Mucosa of rectum (tissue), 2 donors: ENCODE results near the gene LRMDA.

Experiments
- H3K27ac ChIP-seq, 2 donors: one replicate each; pipeline ENCODE4 v1.7.0; 2013; ENCODE audit warnings: inconsistent platforms in 2 of 2, low read depth in 2 of 2, low read length in 2 of 2
- H3K27me3 ChIP-seq, 2 donors: one replicate each; pipeline ENCODE4 v1.7.0; 2013; ENCODE audit warnings: low read length in 2 of 2; ENCODE audit not compliant: control insufficient read depth in 2 of 2, insufficient read depth in 2 of 2
- H3K36me3 ChIP-seq, 2 donors: one replicate each; pipeline ENCODE4 v1.7.0; 2013; ENCODE audit warnings: low read length in 2 of 2; ENCODE audit not compliant: control insufficient read depth in 2 of 2, insufficient read depth in 2 of 2
- H3K4me1 ChIP-seq, 2 donors: one replicate each; pipeline ENCODE4 v1.7.0; 2013; ENCODE audit warnings: low read length in 2 of 2, mild to moderate bottlenecking in 1 of 2; ENCODE audit not compliant: control insufficient read depth in 2 of 2, insufficient read depth in 2 of 2
- H3K4me3 ChIP-seq, 2 donors: one replicate each; pipeline ENCODE4 v1.7.0; 2013; ENCODE audit warnings: low read length in 2 of 2
- H3K9ac ChIP-seq, 2 donors: one replicate each; pipeline ENCODE4 v1.7.0; 2013; ENCODE audit warnings: low read length in 2 of 2, low read depth in 1 of 2, mild to moderate bottlenecking in 1 of 2
- H3K9me3 ChIP-seq, 2 donors: one replicate each; pipeline ENCODE4 v1.7.0; 2013; ENCODE audit warnings: low read length in 2 of 2; ENCODE audit not compliant: control insufficient read depth in 2 of 2
- donor health status: healthy.
- donor health status: Normal muscosa, but diverticular disease.

The LRMDA gene

DNA sequence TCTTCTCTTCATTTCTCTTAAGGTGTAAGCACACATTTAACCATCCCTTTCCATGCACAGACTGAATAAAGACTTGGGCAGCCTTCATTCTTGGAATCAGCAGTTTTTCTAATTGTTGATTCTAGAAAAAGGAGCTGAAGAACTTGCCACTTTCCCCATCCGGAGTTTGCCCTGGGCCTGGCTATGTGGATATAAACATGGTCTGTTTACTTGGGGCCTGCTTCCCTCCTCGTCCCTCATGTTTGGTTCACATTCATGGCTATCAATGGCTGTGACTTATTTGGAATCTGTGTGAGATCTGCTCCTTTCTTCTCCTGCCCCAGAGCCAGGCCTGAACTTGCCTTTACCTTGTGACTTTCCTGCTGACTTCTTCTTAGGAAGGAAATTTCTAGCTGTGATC is 199.3 kb downstream of the LRMDA start:
- H3K36me3 ChIP-seq, result no peaks in the 10 kb centered on the region
- no peak overlapping the region for H3K27ac ChIP-seq
- no peak overlapping the region for H3K9ac ChIP-seq
- H3K4me1 ChIP-seq, result no peaks in the 10 kb centered on the region
- H3K4me3 ChIP-seq, result no peak overlapping the region
- H3K27me3 ChIP-seq, result no peaks in the 10 kb centered on the region
- H3K9me3 ChIP-seq, result no peaks in the 10 kb centered on the region

DNA sequence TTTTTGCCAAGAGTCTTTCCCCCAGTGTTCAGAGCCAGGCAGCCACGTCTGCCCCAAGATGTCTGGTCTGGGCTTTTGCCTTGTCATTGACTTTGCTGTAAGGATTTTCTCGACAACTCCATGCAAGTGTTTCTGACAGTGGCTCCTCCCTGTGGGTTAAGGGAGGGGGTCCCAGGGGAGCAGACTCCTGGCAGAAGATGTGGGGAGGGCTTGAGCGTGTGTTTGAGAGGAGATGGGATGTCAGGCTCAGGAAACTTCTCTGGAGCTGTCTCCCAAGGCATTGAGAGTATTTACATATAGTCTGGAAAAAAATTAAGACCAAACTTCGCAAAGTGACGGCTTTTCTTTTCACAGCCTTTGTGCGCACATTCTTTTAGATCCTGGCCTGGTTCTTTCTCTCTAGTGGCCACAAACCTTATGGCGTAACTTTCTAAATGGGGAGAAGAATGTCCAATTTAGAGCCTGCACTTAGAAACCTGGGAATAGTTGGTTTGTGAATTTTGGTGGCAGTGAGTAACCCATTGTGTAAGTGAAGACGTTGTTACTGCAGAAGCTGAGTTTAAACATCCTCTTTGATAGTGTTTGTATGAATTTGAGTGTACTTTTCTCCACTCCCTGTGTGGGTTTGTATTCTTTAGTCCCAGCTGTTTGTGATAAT is 201.5 kb downstream of the LRMDA start:
- Histone ChIP-seq H3K9ac (no peak overlapping the region), H3K27ac (no peak overlapping the region)

DNA sequence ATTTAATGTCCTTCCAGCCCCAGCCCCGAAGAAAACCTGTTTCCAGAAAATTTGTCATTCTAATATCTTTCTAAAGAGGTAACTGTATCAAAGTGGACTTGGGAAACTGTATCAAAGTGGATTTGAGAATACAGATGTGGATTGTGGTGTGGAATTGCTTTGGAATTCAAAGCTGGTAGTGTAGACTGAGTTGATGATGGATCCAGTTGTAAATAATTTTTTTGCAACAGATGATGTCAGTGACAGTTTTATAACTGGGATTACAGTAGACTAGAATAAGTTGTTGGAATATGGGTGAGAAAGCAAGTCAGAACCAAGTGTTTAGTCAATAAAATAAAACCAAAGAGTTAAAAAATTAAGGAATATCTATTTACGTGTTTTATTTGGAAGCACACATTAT is 202.1 kb downstream of the LRMDA start:
- H3K4me1 ChIP-seq, result no peaks in the 10 kb centered on the region
- H3K9ac ChIP-seq, result no peak overlapping the region
- H3K27me3 ChIP-seq, result no peaks in the 10 kb centered on the region
- H3K36me3 ChIP-seq, result no peaks in the 10 kb centered on the region
- no peak overlapping the region for H3K4me3 ChIP-seq
- no peaks in the 10 kb centered on the region for H3K9me3 ChIP-seq
- H3K27ac ChIP-seq, result no peak overlapping the region

More for the DNA sequence above, 201.5 kb downstream of the LRMDA start:
- Histone ChIP-seq H3K4me1 (no peaks in the 10 kb centered on the region), H3K36me3 (no peaks in the 10 kb centered on the region), H3K4me3 (no peak overlapping the region), H3K9me3 (no peaks in the 10 kb centered on the region), H3K27me3 (no peaks in the 10 kb centered on the region)

DNA sequence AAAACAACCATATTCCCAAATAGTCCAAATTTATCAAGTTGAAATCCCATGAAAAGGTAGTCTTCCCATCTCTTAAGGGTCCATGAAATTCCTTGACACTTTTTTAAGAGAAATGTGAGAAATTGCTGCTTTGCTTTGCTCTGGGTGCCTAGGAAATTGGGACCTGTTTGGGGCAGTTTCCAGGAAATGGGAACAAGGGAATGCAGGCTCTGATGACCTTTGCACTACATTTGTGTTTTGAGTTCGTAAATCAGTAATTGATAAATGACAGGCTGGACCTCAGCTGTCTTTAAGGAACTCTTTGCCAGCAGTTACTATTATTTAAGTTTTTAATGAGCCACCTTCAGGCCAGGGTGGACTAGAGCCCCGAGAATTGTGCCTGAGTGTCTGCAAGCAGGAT is 203.5 kb downstream of the LRMDA start:
- H3K27ac ChIP-seq, result no peak overlapping the region
- H3K36me3 ChIP-seq, result no peaks in the 10 kb centered on the region
- H3K9me3 ChIP-seq, result no peaks in the 10 kb centered on the region
- no peak overlapping the region for H3K4me3 ChIP-seq
- no peak overlapping the region for H3K9ac ChIP-seq
- H3K27me3 ChIP-seq, result peaks cover 0 to 2% of the 10 kb centered on the region in 2 donors
- no peaks in the 10 kb centered on the region for H3K4me1 ChIP-seq

DNA sequence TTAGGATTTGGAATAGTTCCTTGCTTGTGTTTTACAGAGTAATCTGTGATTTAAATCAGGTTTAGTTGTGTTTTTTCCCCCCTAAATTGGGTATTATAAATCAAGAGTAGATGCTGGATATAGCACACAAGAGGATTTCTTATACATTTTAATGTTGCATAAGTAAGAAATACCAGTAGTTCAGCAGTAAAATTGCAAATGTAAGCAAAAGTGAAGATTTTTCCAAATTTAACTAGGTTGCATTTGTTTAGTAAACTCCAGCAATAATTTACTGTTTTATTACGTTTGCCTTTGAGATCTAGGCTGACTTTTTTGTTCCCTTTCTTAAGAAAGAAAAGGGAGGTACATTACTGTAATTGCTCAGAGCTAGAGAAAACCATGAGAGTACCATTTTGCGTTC is 207.3 kb downstream of the LRMDA start:
- Histone ChIP-seq H3K27me3 (peaks cover 0 to 2% of the 10 kb centered on the region in 2 donors), H3K9ac (no peak overlapping the region), H3K36me3 (no peaks in the 10 kb centered on the region), H3K4me3 (no peak overlapping the region), H3K4me1 (peaks cover 0 to 9% of the 10 kb centered on the region in 2 donors), H3K27ac (no peak overlapping the region), H3K9me3 (no peaks in the 10 kb centered on the region)

DNA sequence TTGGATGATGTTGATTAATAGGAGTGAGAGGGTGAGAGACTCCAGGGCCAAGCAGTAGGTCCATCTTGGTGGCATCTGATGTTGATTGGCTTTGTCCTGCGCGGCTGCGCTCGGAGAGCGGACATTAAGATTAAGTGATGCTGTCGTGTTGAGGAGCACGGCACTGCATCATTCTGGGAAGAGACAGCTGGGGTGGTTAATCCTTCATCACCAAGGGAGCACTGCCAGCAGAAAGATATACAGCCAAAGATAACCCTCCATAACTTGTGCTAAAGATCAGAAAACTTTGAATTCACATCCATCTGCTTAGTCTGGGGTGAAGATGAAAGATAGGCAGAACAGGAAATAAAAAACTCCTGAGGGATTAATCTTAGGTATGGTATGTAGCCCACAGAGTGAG is 208.3 kb downstream of the LRMDA start:
- Histone ChIP-seq H3K4me1 (peaks cover 0 to 9% of the 10 kb centered on the region in 2 donors), H3K9me3 (no peaks in the 10 kb centered on the region), H3K27me3 (peaks cover 0 to 2% of the 10 kb centered on the region in 2 donors), H3K9ac (no peak overlapping the region), H3K27ac (no peak overlapping the region), H3K36me3 (no peaks in the 10 kb centered on the region), H3K4me3 (no peak overlapping the region)

DNA sequence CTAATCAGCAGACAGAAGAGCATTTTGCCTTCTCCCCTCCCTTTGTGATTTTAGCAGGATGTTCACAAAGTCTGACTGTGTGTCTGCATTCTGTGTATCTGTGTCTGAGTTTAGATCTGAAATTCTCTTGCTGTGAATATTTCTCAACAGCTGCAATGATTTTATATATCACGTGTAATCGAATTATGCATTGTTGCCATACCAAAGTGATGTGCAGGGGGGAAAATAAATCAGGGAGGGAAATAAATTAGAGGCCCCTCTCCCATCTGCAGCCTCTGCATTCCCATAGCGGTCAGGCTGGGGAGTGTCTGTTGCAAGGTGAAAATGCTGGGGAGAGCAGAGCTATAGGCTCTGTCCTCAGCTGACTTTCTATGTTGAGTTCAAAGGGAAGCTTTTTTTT is 209.0 kb downstream of the LRMDA start:
- Histone ChIP-seq H3K9me3 (no peaks in the 10 kb centered on the region), H3K27ac (peak overlapping the region in 1 of 2 donors; percentile 38), H3K9ac (no peak overlapping the region), H3K4me3 (no peak overlapping the region), H3K36me3 (no peaks in the 10 kb centered on the region), H3K27me3 (peaks cover 0 to 2% of the 10 kb centered on the region in 2 donors), H3K4me1 (peaks cover 0 to 9% of the 10 kb centered on the region in 2 donors)

DNA sequence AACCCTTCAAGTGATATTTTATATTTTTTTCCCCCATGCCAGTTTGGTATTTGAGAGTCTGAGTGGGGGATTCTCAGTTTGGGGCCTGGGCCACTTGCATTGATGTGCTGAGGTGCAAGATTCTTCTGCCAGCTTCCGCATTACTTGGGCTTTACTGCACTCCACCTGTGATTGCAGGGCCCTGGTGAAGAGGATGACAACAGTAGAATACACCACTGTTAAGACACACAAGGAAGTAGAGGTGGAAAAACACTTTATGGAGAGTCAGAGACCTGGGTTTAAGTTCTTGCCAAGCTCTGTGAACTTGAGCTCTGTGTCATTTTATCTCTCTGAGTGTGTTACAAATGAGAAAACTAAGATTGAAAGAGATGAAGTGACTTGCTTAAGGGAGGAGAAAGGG is 209.4 kb downstream of the LRMDA start:
- Histone ChIP-seq H3K36me3 (no peaks in the 10 kb centered on the region), H3K9me3 (no peaks in the 10 kb centered on the region), H3K27ac (peak overlapping the region; percentile 71 to 85), H3K27me3 (peaks cover 0 to 2% of the 10 kb centered on the region in 2 donors), H3K4me1 (peaks cover 0 to 9% of the 10 kb centered on the region in 2 donors), H3K4me3 (no peak overlapping the region), H3K9ac (peak overlapping the region in 1 of 2 donors; percentile 20)

DNA sequence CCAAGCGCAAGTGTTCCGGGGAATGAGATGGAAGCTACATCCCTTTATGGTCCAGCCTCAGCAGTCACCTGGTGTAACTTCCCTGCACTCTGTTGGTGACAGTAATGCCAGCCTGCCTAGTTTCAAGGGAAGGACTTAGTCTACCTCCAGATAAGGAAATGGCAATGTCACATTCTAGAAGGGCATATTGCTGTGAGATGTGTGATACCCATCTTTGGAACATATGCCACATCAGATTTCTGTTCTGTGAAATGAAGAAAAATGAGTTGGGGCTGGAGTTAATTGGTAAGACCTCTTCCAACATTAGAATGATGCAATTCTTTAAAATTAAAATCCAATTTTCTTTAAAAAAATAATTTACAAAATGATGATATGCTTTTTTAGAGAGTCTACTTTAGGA is 212.0 kb downstream of the LRMDA start:
- H3K4me1 ChIP-seq, result peaks cover 0 to 9% of the 10 kb centered on the region in 2 donors
- H3K36me3 ChIP-seq, result no peaks in the 10 kb centered on the region
- H3K9ac ChIP-seq, result no peak overlapping the region
- no peaks in the 10 kb centered on the region for H3K9me3 ChIP-seq
- no peak overlapping the region for H3K27ac ChIP-seq
- H3K4me3 ChIP-seq, result no peak overlapping the region
- H3K27me3 ChIP-seq, result peaks cover 0 to 2% of the 10 kb centered on the region in 2 donors

DNA sequence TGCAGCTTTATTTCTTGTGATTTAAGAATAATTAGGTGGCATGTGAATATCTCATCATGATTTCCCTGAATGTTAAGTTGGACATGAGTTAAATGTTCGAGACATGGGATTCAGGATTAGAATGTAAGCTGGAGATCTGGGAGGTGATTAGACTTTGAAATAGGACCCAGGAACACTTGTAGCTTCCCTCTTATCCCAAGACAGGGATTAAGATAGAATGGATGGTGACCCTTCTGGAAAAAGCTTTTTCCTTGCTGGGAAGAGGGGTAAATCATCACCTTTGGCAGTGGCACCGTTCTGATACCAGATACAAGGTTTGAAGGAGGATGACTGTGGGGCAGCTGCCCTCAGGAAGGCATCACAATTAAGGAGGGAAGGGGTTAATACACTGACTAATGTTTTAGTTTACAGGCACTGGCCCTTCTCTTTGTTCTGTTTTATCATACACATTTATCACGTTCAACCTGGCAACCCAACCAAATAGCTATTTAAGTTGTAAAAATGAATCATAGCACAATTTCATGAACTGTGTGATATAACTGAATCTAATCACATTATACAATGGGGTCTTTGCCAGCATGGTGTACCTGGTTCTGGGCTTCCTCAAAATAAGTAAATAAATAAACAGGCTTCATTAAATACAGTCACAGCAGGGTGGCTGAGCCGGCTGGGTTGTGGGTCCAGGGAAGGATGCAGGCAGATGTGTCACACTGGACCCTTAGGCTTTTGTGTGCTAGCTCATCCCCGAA is 212.7 kb downstream of the LRMDA start:
- Histone ChIP-seq H3K9ac (no peak overlapping the region), H3K27ac (no peak overlapping the region), H3K9me3 (no peaks in the 10 kb centered on the region), H3K4me1 (peaks cover 0 to 9% of the 10 kb centered on the region in 2 donors), H3K36me3 (no peaks in the 10 kb centered on the region), H3K27me3 (peaks cover 0 to 1% of the 10 kb centered on the region in 2 donors), H3K4me3 (no peak overlapping the region)
